ENCODE results near the gene TMEM238.
A peak's percentile ranks its signal among the peaks of the same experiment; 100 is the strongest.

The TMEM238 gene

GRCh38 chr19:55350620-55351315 lies 33.3 kb downstream of the TMEM238 start:
- Histone ChIP-seq H3K4me1 (ENCODE audit: insufficient read depth, low read length) (peaks cover 13% of the 10 kb centered on the region; the same call in 1 of the 2 replicates), H3K36me3 (ENCODE audit: insufficient read depth, low read depth, low read length) (0 out of 2 replicates have a peak, but pooled peaks cover 7% of the 10 kb centered on the region), H3K27me3 (ENCODE audit: insufficient read depth, low read length) (peaks cover 53% of the 10 kb centered on the region), H3K9ac (ENCODE audit: low read depth, low read length) (no peak overlapping the region; the same call in 1 of the 2 replicates), H3K4me3 (ENCODE audit: low read length) (no peak overlapping the region), H3K9me3 (ENCODE audit: insufficient read depth, low read depth, low read length) (no peaks in the 10 kb centered on the region), H3K27ac (ENCODE audit: low read length) (no peak overlapping the region)

- Histone ChIP-seq H3K4me3 (ENCODE audit: low read length) (peak overlapping the region; percentile 35; the same call in 1 of the 2 replicates), H3K36me3 (ENCODE audit: insufficient read depth, low read depth, low read length) (peaks cover 21% of the 10 kb centered on the region), H3K4me1 (ENCODE audit: insufficient read depth, low read length) (peaks cover 13% of the 10 kb centered on the region; the same call in 1 of the 2 replicates), H3K9me3 (ENCODE audit: insufficient read depth, low read depth, low read length) (no peaks in the 10 kb centered on the region), H3K27me3 (ENCODE audit: insufficient read depth, low read length) (peaks cover 31% of the 10 kb centered on the region), H3K9ac (ENCODE audit: low read depth, low read length) (peak overlapping the region; percentile 68; the same call in 1 of the 2 replicates), H3K27ac (ENCODE audit: low read length) (peak overlapping the region; percentile 87)
Observed at GRCh38 chr19:55348317-55349034, 35.6 kb downstream of the TMEM238 start.

GRCh38 chr19:55347442-55348009 lies 36.6 kb downstream of the TMEM238 start:
- Histone ChIP-seq H3K9ac (ENCODE audit: low read depth, low read length) (peak overlapping the region; percentile 68; the same call in 1 of the 2 replicates), H3K27ac (ENCODE audit: low read length) (peak overlapping the region; percentile 87), H3K9me3 (ENCODE audit: insufficient read depth, low read depth, low read length) (no peaks in the 10 kb centered on the region), H3K4me3 (ENCODE audit: low read length) (no peak overlapping the region; the same call in 1 of the 2 replicates), H3K4me1 (ENCODE audit: insufficient read depth, low read length) (peaks cover 13% of the 10 kb centered on the region; the same call in 1 of the 2 replicates), H3K36me3 (ENCODE audit: insufficient read depth, low read depth, low read length) (peaks cover 31% of the 10 kb centered on the region), H3K27me3 (ENCODE audit: insufficient read depth, low read length) (peaks cover 22% of the 10 kb centered on the region)

GRCh38 chr19:55346725-55347441 lies 37.2 kb downstream of the TMEM238 start:
- Histone ChIP-seq H3K9me3 (ENCODE audit: insufficient read depth, low read depth, low read length) (no peaks in the 10 kb centered on the region), H3K4me3 (ENCODE audit: low read length) (no peak overlapping the region), H3K36me3 (ENCODE audit: insufficient read depth, low read depth, low read length) (peaks cover 35% of the 10 kb centered on the region), H3K27ac (ENCODE audit: low read length) (no peak overlapping the region), H3K27me3 (ENCODE audit: insufficient read depth, low read length) (peaks cover 15% of the 10 kb centered on the region), H3K4me1 (ENCODE audit: insufficient read depth, low read length) (peaks cover 13% of the 10 kb centered on the region; the same call in 1 of the 2 replicates), H3K9ac (ENCODE audit: low read depth, low read length) (no peak overlapping the region)

GRCh38 chr19:55345818-55346724 lies 38.0 kb downstream of the TMEM238 start:
- no peak overlapping the region for H3K9ac ChIP-seq (ENCODE audit: low read depth, low read length)
- H3K27me3 ChIP-seq (ENCODE audit: insufficient read depth, low read length), result peaks cover 7% of the 10 kb centered on the region
- H3K4me1 ChIP-seq (ENCODE audit: insufficient read depth, low read length), result peaks cover 17% of the 10 kb centered on the region; the same call in 1 of the 2 replicates
- H3K4me3 ChIP-seq (ENCODE audit: low read length), result no peak overlapping the region
- no peak overlapping the region for H3K27ac ChIP-seq (ENCODE audit: low read length)
- H3K36me3 ChIP-seq (ENCODE audit: insufficient read depth, low read depth, low read length), result peaks cover 38% of the 10 kb centered on the region
- H3K9me3 ChIP-seq (ENCODE audit: insufficient read depth, low read depth, low read length), result no peaks in the 10 kb centered on the region

GRCh38 chr19:55345101-55345817 lies 38.8 kb downstream of the TMEM238 start:
- H3K27me3 ChIP-seq (ENCODE audit: insufficient read depth, low read length), result no peaks in the 10 kb centered on the region; the same call in 1 of the 2 replicates
- H3K27ac ChIP-seq (ENCODE audit: low read length), result no peak overlapping the region
- peaks cover 17% of the 10 kb centered on the region; the same call in 1 of the 2 replicates for H3K4me1 ChIP-seq (ENCODE audit: insufficient read depth, low read length)
- no peak overlapping the region for H3K4me3 ChIP-seq (ENCODE audit: low read length)
- no peaks in the 10 kb centered on the region for H3K9me3 ChIP-seq (ENCODE audit: insufficient read depth, low read depth, low read length)
- no peak overlapping the region for H3K9ac ChIP-seq (ENCODE audit: low read depth, low read length)
- H3K36me3 ChIP-seq (ENCODE audit: insufficient read depth, low read depth, low read length), result peaks cover 38% of the 10 kb centered on the region

- Histone ChIP-seq H3K36me3 (ENCODE audit: insufficient read depth, low read depth, low read length) (peaks cover 38% of the 10 kb centered on the region), H3K27ac (ENCODE audit: low read length) (no peak overlapping the region), H3K4me3 (ENCODE audit: low read length) (no peak overlapping the region), H3K9ac (ENCODE audit: low read depth, low read length) (no peak overlapping the region), H3K4me1 (ENCODE audit: insufficient read depth, low read length) (peaks cover 17% of the 10 kb centered on the region; the same call in 1 of the 2 replicates), H3K27me3 (ENCODE audit: insufficient read depth, low read length) (no peaks in the 10 kb centered on the region), H3K9me3 (ENCODE audit: insufficient read depth, low read depth, low read length) (no peaks in the 10 kb centered on the region)
Observed at GRCh38 chr19:55344444-55344843, 39.6 kb downstream of the TMEM238 start.

- Histone ChIP-seq H3K4me1 (ENCODE audit: insufficient read depth, low read length) (peaks cover 5% of the 10 kb centered on the region; the same call in 1 of the 2 replicates), H3K36me3 (ENCODE audit: insufficient read depth, low read depth, low read length) (peaks cover 38% of the 10 kb centered on the region), H3K27ac (ENCODE audit: low read length) (peak overlapping the region; percentile 30), H3K27me3 (ENCODE audit: insufficient read depth, low read length) (no peaks in the 10 kb centered on the region), H3K9me3 (ENCODE audit: insufficient read depth, low read depth, low read length) (no peaks in the 10 kb centered on the region), H3K9ac (ENCODE audit: low read depth, low read length) (peak overlapping the region; percentile 51), H3K4me3 (ENCODE audit: low read length) (peak overlapping the region; percentile 87)
Observed at GRCh38 chr19:55341595-55342531, 42.2 kb downstream of the TMEM238 start.

- Histone ChIP-seq H3K27ac (ENCODE audit: low read length) (peak overlapping the region; percentile 30), H3K27me3 (ENCODE audit: insufficient read depth, low read length) (no peaks in the 10 kb centered on the region; the same call in 1 of the 2 replicates), H3K4me3 (ENCODE audit: low read length) (peak overlapping the region; percentile 87), H3K9me3 (ENCODE audit: insufficient read depth, low read depth, low read length) (no peaks in the 10 kb centered on the region), H3K36me3 (ENCODE audit: insufficient read depth, low read depth, low read length) (peaks cover 35% of the 10 kb centered on the region), H3K9ac (ENCODE audit: low read depth, low read length) (peak overlapping the region; percentile 82), H3K4me1 (ENCODE audit: insufficient read depth, low read length) (peaks cover 5% of the 10 kb centered on the region; the same call in 1 of the 2 replicates)
Observed at GRCh38 chr19:55341171-55341588, 42.9 kb downstream of the TMEM238 start.

Measured in iPS-20b (cell line).